Heart left ventricle (tissue), 13 donors: ENCODE measurements around the gene ATP4A.

Experiments used
- POLR2A ChIP-seq, 2 donors: fragments of 450-650 bp; IDR thresholded peaks; one replicate each; pipeline ENCODE4 v1.6.1; 2017; ENCODE audit warnings: antibody characterized with exemption in 2 of 2, mild to moderate bottlenecking in 2 of 2, moderate library complexity in 2 of 2
- TF ChIP-seq, protein P1 (sequence below), 12 donors: fragments of 200-600 bp; sonication (generic) in 4 of 12; IDR thresholded peaks; one replicate each; pipeline versions ENCODE4 v1.5.0 to v1.8.0; 2018 to 2022; ENCODE audit warnings: antibody characterized with exemption in 12 of 12, mild to moderate bottlenecking in 5 of 12
- donor health status: ischemic (EF 13 %, LVEDD 7.1; RV severe dilation, severe dysfunction).
- donor health status: DM: no; HTN: yes; CAD: no.
- donor health status: DM: no; HTN: no; CAD: no.
- donor health status: ischemic (EF 25% LVEDD 6.9; RV normal size, moderate dysfunction).
- donor health status: ischemic (EF 25% LVEDD 5.7; RV mildly dilated, moderate dysfunction).
- donor health status: ischemic (EF 35%, LVEDD 5.7; RV mildly dilated, moderate dysfunction).
- donor health status: nonischemic (EF 11% LVEDD 7.7; RV severe dilation, severe dysfunction).
- donor health status: DM: yes; HTN: yes; CAD: no.
- donor health status: PGD.
- donor health status: ischemic (EF 29% LVEDD 5.4; RV normal size, mild dysfunction).
- donor health status: nonischemic (EF 23%, LVEDD 6.1; RV moderate dilation, normal function).

GRCh38 chr19:35551091-35551810 is 12.2 kb downstream of the ATP4A start:
- TF ChIP-seq, protein P1, sequence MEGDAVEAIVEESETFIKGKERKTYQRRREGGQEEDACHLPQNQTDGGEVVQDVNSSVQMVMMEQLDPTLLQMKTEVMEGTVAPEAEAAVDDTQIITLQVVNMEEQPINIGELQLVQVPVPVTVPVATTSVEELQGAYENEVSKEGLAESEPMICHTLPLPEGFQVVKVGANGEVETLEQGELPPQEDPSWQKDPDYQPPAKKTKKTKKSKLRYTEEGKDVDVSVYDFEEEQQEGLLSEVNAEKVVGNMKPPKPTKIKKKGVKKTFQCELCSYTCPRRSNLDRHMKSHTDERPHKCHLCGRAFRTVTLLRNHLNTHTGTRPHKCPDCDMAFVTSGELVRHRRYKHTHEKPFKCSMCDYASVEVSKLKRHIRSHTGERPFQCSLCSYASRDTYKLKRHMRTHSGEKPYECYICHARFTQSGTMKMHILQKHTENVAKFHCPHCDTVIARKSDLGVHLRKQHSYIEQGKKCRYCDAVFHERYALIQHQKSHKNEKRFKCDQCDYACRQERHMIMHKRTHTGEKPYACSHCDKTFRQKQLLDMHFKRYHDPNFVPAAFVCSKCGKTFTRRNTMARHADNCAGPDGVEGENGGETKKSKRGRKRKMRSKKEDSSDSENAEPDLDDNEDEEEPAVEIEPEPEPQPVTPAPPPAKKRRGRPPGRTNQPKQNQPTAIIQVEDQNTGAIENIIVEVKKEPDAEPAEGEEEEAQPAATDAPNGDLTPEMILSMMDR (IDR thresholded peaks at IDR 0.05) = no peak
- no peak for TF ChIP-seq POLR2A (IDR thresholded peaks at IDR 0.05)
